ENCODE data around the gene GSTM1.

The GSTM1 gene

DNA sequence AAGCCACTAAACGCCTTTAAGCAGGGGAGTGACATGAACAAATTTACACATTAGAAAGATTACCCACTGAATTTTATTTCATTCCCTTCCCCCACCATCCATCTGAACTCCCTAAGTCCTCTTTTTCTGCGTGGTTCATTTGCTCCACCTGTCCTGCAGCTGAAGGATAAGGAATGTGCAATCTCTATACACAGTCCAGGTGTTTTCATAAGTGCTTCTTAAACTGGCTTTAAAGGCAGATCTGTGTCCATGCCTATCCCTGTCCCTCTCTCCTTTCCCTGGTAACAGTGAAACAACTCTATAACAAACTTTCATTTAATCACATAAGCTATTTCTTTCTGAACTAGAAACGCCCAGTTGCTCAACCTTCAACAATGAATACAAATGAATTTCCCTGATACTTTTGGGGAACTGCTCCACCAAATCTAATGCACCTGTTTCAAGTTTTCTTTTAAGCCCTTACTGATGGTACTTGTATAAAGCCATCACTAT lies 44.8 kb downstream of the GSTM1 start:
- no peak for DNase-seq

- DNase-seq: no peak
Measured at GRCh38 chr1:109733236-109733870, 45.7 kb downstream of the GSTM1 start.

- peak; percentile 7 for DNase-seq
Measured at GRCh38 chr1:109739738-109740614, 52.4 kb downstream of the GSTM1 start.

DNA sequence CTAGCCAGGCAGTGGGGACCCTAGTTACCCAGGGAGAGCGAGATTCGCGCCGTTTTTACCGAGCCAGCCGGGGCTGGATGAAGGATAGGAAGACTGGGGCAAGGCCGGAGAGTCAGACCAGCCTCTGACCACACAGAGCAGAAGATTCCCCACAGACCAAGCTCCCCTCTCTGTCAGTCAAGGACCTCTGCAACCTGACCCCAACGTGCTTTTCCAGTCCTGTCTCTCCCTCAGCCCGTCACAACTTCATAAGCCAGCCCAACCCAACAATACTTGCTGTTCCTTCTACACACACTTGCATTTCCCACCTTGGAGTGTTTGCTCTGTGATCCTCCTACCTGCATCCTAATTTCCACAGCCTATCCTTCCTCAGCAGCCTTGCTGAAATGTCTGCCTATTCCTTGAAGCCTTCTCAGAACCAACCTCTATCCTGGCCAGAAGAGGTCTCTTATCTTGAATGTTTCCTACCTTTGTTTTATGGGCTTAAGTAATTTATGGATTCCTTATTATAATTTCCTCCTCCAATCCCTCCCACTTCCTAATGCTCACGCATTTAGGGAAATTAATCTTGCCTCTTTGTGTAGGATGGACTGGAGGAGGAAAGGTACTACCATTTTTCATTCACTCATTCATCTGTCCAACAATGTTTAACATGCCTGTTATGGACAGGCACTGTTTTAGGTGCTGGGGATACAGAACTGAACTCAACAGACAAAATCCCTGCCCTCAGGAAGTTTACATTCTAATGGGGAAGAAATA lies 53.2 kb downstream of the GSTM1 start, which contains the start of gene GSTM3:
Gene GSTM3 (minus strand): TSS at position 424 of the 759 bp plus-strand sequence. CDS start 751 bp downstream, outside the sequence.
- DNase-seq: no peak

Data from GOT3 (cell line).